Activated naive CD8-positive, alpha-beta T cell treated with anti-CD3 and anti-CD28 coated beads, Interleukin-2, amount 50 U/mL, for 16 hours (primary cell): ENCODE data around the gene C6orf136.
A peak's percentile ranks its signal among the peaks of the same experiment; 100 is the strongest.

ENCODE experiments used
- DNase-seq: peaks from one replicate; pipeline ENCODE4 v3.0.0-alpha.2; 2020; ENCODE audit warnings: low read depth, low spot score

Gene C6orf136

DNA sequence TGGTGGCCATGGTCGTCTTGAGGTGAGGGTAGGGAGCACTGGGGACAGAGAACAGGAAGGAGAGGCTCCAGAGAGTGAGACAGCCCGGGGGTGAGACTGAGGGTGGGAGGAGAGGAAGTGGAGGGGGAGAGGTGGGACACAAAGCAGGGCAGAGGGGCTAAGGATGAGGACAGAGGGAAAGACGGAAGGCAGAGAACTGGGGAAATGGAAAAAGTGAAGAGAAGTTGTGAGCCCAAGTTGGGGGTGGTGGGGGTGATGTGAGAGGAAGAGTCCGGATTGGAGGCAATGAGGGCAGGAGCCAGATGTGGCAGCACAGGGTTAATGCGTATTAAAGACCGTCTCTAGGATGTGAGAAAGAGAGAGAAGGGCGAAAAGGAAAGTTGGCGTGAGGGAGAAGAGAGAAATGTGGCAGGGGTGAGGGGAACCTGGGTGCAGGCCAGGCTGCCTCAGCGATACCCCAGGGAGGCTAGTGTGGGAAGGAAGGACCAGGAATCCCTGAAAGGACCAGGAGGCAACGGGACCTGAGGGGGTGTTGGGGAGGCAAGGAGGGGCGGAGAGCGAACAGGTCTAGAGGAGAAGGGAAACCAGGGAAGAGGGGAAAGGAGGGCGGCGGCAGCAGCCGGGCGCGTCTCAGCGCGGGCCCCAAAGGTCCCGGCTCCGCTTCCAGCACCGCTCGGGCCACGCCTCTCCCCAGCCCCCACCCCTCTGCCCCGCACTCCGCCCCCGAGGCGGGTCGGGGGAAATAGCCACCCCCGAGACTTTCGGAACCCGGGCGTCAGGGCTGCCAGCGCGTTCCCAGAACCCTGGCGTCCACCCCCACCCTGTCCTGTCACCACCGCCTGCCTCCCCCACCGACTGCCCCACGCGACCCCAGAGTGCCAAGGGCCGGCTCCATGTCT lies 39.3 kb downstream of the C6orf136 start, which contains the start of gene PPP1R18:
Gene PPP1R18 (minus strand): TSS at position 637 of the 899 bp plus-strand sequence. CDS start 627 bp downstream, at position 10.
- peak; percentile 78 for DNase-seq

DNA sequence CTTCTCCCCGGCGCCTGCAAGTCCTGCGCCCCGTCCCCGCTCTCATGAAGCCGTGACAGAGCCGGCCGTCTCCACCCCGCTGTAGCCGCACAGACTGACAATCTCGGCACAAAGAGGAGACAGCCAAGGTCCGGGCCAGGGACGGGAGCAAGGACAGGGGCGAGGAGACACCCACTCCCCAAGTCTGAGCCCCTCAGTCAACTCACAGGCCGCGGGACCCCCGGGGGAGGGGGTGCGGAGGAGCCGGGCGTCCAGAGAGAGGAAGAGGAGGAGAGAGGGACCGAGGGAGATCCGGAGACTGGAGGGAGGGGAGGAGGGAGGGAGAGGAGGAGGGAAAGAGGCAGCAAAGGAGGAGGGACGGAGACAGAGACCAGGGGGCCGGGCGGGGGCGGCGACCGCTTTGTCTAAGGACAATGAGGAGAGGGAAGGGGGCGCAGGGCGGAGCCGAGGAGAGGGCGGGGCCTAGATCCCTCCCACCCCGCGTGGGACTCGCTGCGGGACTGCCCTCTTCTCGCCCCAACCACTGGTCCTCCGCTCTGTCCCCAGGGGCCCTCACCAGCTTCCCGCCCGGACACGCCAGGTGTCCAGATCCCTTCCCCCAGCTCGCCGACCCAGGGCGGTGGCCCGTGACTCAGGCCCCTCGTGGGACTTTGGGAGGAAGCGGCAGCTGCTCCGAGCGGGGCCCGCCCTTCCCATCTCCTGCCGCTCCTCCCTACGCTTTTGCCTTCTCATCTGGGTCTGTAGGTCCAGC lies 40.1 kb downstream of the C6orf136 start:
- DNase-seq: no peak

DNA sequence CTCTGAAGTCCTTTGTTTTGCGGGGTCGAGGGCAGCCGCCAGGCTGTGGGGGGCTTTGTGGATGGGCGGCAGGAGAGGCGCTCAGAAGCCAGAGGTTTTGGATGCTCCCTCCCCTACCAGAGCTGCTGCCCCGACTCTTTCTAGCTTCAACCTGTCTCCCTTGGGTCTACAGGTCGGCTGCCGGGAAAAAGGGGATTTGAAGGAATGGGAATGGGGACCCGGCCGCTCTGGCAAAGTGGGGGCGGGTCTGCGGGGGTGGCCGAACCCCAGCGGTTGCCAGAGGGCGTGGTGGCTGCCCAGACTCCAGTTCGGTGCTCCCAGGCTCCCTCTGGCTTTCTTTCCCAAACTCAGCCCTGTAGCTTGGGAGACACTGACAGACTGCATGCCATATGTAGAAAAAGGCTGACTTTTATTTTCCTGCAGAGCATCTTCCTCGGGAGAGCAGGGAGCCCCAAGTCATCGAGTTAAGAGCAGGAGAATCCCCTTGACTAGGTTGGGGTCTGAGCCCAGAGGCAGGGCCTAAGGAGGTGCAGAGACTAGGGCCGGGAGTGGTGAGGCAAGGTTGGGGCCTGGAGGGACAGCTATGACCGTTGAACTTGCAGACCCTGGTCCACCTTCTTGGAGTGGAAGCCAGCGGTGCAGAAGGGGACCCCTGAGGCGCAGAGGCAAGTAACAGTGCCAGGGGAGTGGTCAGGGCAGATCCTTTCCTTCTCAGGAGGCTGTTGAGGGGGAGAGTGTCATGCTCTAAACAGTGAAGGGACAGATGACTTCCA lies 40.9 kb downstream of the C6orf136 start:
- DNase-seq: no peak

DNA sequence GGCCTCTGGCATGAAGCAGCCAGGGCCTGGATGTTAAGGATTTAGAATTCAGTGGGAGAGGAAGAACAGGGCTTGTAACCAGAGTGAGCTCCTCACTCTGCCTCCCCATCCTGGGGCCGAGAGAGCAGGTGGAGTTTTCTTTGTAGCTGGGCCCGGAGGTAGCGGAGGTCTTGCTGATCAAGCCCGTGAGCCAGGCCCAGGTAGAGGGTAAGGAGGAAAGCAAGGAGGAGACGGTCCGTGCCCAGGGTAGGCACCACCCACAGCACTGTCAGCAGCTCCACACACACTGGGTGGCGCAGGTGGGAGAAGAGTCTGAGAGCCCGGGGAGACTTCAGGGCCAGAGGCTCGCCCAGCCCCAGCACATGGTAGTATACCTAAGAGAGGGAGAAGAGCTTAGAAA lies 41.6 kb downstream of the C6orf136 start:
- DNase-seq: no peak

DNA sequence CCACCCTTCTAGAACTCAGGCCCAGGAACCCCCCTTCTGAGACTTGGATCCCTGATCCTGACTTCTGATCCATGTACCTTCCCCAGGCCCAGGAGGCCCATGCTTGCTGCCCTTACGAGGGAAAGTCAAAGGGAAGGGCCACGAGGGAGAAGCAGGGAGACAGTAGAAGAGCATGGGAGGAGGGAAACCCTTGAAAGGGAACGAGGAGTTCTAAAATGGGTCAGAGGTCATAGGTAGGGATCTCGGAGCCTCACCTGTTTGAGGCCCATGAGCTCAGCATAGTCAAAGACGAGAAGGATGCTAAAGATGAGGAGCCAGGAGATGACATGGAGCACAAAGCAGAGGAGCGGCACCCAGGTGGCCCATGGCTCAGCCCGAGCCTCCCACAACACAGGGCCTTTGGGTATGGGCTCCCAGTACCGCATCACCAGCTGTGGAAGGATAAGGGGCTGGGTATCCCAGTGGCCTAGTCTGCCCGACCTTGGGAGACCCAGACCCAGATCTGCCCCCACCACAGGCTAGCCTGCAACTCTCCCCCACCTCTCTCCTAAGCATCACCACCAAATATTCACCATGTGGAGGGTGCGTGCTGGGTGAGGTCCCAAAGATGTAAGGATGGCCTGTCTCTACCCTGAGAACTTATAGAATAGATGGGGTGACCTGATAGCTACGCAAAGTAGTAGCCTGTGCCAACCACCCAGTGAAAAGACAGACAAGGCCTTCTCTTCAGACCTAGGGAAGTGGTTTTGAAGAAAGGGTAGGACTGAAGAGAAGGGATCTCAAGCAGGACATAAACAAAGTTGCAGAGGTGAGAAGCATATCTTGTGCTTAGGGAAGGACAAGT lies 42.3 kb downstream of the C6orf136 start:
- DNase-seq: no peak

DNA sequence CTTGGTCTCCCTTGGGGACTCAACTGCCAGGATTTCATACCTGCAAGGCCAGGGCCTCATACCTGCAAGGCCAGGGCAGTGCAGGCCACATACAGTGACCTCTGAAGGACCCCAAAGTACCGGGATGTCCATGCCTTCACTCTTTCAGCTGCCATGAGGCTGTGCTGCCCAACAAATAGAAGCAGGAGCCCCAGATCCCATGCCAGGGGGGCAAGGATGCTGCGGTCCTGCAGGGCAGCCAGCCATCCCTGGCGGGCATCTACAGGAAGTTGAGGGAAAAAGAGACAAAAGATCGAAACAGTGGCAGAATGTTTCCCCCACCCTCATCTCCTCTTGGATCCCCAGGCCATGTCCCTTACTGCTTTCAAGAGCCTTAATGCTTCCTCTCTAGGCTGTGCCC lies 43.1 kb downstream of the C6orf136 start:
- no peak for DNase-seq

DNA sequence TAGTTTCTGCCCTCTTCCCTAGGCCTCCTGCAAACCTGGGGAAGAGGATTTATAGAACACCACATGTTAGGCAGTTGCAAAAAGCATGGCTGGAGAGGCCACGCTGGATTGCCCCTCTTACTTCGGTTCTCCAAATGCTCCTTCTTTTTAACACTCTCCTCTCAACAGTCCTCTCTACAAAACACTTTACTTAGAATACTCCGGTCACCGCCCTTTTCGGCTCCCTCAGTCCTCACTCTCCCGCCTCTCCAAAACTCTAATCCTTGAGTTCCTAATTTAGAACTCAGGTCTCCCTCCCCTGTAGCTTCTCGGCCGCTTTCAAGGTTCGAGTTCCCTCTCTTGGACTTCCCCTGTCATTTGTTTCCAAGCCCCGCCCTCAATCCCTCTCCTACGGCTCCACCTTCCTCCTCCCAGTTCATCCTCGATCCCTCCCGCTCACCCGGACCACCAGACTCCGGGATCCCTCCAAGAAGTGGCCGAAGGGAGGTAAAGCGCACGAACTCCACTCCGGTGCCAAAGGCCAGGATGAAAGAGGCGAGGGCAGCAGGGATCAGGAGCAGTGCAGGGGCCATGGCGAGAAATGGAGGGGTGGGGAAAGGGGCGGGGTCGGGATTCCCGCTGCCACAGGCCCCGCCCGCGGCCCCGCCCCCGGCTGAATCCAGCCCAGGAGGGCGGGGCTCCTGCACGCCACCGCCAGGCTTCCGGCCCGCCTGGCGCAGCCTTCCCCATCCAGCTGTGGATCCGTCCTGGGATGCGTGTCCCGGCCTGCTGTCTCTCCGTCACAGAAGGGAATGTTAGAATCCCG lies 43.7 kb downstream of the C6orf136 start, which contains the start of gene NRM:
Gene NRM (minus strand): TSS at position 582 of the 805 bp plus-strand sequence. CDS start 10 bp downstream, at position 572.
- DNase-seq: no peak

DNA sequence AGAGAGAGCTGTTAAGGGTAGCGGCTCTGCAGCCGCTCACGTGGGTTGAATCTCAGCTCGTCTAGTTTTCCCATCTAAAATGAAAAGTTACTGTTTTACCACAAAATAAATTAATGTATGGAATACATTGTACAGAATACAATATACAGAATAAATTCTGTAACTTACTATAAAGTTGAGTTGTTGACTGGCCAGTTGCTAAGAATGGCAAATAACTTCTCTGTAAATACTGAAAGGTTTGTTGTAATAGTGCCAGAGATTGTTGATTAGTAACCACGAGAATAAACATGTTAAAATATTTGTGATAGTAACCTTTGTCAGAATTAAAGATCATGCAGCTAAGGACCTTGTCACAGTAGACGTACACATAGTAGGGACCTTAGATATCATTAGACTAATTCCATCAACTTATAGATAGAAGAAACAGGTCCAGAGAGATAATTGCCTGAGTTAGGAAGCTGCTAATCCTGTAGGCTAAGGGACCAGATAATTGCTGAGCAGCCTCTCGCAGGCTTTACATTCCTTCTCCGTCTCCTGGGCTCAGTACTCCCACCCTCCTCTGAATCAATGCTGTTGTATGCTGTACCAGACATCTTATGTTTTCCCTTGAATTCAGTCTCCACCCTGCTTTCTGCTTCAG lies 44.4 kb downstream of the C6orf136 start:
- no peak for DNase-seq

DNA sequence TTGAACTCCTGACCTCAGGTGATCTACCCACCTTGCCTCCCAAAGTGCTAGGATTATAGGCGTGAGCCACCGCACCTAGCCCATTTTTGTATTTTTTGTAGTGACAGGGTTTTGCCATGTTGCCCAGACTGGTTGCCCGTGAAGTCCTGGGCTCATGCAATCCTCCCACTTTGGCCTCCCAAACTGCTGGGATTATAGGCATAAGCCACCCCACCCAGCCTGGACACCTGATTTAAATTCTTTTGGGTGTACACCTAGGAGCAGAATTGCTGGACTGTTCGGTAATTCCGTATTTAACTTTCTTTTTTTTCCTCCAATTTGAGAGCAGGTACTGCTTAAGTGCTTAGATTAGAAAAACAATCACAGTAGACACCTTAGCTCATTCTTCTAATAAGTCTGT lies 49.5 kb downstream of the C6orf136 start:
- DNase-seq: no peak

DNA sequence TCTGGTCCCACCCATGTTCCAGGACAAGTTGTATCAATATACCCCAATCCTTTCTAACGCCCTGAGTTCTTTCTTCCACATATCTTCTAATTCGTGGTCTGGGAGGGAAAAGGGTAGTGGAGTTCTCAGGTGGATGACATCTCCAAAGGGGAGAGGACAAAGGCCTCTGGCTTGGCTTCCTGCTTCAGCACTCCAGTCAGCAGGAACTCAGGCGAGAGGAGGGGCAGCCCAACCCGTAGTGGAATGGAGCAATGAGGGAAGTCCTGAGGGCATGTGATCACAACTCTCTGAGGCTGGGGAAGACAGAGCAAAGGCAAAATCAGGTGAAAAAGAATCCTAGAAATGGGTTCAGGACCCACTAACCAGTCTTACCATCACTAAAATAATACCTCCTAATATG lies 53.4 kb downstream of the C6orf136 start:
- DNase-seq: no peak
